GM13977 (cell line): ENCODE data around the gene PBX2.

Source experiments
- DNase-seq: peaks from one replicate; pipeline ENCODE4 v3.0.0; 2012; ENCODE audit warnings: low spot score
- in situ Hi-C: fragments of 300-500 bp; cut with MboI; formaldehyde crosslinking; loops from one replicate; pipeline ENCODE4 v1.12.0; 2022; ENCODE audit warnings: low sequenced_read_pairs, low pct_unique_long_range_greater_than_20kb, mixed read lengths, inconsistent platforms; ENCODE audit not compliant: unreplicated experiment
- TF ChIP-seq, protein P1 (sequence below): IDR thresholded peaks from 2 replicates; pipeline ENCODE4 v1.5.1; 2012; ENCODE audit warnings: mild to moderate bottlenecking, control low read depth; ENCODE audit not compliant: insufficient read depth; ENCODE audit errors: extremely low read depth, missing control alignments

The PBX2 gene

DNA sequence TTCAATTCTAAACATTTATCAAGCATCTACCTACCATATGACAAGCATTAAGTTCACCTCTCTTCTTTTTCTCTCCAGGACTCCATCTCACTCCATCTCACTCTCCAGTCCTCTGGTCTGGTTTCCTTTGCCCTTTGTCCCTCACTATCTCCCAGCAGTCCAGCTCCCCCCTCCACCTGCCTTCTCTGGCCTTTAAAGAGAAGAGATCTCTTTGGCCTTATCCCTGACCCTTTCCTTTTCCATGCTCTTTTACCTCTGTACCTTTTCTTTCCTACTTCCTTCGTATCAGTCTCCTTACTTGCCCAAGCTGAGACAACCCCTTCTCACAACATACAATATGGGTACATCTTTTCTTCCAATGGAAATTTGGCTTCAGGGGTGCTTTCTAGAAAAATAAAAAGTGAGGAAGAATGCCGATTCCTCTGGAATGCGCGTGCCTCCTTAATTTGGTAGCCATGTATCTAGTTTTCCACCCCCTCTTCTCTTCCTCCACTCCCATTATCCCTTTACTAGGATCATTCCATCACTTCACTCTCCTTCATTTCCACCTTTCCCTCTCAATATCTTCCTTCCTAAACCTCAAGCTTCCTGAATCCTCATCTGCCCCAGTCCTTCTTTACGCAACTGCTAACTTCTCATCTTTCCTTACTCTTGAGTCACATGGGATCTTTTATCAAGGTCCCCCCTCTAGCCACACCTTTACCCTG lies 13.4 kb downstream of the PBX2 start:
- DNase-seq: no peak
- TF ChIP-seq, protein P1, sequence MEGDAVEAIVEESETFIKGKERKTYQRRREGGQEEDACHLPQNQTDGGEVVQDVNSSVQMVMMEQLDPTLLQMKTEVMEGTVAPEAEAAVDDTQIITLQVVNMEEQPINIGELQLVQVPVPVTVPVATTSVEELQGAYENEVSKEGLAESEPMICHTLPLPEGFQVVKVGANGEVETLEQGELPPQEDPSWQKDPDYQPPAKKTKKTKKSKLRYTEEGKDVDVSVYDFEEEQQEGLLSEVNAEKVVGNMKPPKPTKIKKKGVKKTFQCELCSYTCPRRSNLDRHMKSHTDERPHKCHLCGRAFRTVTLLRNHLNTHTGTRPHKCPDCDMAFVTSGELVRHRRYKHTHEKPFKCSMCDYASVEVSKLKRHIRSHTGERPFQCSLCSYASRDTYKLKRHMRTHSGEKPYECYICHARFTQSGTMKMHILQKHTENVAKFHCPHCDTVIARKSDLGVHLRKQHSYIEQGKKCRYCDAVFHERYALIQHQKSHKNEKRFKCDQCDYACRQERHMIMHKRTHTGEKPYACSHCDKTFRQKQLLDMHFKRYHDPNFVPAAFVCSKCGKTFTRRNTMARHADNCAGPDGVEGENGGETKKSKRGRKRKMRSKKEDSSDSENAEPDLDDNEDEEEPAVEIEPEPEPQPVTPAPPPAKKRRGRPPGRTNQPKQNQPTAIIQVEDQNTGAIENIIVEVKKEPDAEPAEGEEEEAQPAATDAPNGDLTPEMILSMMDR: no peak
- in situ Hi-C loops: no loop called here

DNA sequence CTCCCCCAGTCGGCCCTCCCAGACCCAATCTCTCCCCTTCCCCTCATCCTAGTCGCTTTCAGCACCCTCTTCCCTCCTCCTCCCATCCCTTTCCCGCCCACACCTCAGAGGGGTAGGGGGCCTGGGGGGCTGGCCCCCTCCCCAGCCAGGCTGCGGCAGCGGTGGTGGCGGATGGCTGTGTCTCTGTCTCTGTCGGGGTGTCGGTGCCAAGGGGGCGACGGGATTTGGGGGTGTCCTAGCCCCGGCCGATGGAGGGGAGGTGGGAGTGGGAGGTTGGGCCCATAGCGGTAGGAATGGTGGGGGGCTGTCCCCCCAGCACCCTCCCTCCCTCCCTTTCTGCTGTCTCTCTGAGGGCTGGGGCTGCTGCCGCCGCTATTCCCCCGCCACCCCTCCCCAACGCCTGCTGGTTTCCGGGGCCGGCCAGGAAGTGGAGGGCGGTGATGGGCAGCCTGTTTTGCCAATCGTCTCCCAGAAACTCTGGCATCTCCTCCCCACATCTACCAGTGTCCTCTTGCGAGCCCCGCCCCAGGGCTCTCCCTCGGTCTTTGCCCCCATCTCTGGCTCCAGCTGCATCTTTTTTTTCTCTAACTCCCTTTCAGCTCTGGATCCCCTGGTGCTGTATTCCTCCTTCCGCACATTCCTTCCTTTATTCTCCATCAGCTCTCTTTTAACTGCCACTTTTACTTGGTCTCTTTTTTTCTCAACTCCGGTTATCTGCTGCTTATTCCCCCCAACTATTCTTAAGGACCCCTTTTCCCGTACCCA lies 14.1 kb downstream of the PBX2 start, which contains the start of gene AGPAT1:
TSS of gene AGPAT1 (minus strand) at position 374 of the 765 bp plus-strand sequence. CDS start 4,588 bp downstream, outside the sequence.
- TF ChIP-seq, protein P1: no peak
- in situ Hi-C loops: no loop called here
- DNase-seq: peak; percentile 98

DNA sequence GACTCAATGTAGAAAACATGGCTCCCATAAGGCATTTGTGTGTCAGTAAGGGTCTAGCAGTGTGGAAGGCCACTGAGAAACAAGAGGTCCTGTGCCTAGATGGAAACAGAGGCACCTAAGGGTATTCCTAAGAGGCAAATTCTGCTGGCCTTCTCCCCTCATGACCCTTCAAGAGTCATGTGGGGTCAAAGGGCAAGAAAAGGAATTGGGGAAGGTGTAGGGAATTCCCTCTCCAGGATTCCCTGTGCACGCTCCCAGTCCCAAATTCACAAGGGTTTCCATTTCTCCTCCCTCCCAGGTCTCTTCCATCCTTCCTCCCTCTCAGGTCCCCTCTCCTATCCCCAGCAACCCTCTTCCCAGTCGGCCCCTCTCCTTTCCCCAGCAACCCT lies 14.7 kb downstream of the PBX2 start:
- TF ChIP-seq, protein P1: no peak
- DNase-seq: no peak
- in situ Hi-C loops: no loop called here

DNA sequence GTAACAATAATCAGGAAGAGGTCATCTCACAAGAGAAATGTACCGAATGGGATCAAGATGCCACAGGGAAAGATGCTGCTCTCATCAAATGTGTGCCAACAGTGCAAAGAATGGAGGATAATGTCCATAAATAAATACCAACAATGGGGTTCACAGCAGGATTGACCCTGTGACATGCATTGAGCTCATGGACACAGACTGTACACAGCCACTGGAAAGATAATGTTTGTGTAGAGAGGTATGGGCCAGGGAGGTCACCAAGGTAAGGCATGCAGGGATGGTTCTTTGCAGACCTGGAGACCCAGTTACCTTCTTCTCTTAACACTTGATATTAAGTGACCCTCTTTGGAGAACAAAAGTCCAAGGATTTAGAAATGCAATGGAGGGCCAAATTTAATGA lies 15.6 kb downstream of the PBX2 start:
- no peak for DNase-seq
- in situ Hi-C loops: no loop called here
- TF ChIP-seq, protein P1: no peak

DNA sequence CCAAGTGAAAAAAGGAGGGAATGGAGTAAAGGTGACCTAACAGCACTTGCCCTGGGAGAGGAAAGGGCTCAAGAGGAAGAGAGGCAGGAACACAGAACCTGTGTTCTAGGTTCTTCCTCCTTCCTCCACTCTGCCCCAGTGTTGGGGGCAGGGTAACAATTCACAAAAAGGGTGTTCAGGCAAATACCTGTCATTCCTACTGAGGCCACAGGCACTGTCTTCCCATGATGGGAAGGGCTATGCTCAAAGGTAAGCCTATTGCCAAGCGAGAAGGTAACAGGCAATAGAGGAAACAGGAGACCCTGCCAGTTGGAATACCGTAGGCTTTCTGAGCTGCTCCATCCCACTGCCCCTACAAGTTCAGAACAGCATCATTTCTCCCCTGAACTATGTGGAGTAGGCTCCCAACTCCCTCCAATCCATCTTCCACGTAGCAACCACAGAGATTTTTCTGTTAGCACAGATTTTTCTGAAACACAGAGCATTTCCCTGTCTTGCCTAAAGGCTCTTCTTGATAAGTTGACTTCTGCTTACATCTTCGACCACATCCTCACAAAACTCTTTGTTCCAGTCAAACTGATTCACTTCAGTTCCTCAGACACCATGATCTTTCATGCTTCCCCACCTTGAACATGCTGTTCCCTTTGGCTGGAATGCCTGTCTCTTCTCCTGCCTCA lies 16.8 kb downstream of the PBX2 start:
- TF ChIP-seq, protein P1: no peak
- in situ Hi-C loops: no loop called here
- DNase-seq: no peak

DNA sequence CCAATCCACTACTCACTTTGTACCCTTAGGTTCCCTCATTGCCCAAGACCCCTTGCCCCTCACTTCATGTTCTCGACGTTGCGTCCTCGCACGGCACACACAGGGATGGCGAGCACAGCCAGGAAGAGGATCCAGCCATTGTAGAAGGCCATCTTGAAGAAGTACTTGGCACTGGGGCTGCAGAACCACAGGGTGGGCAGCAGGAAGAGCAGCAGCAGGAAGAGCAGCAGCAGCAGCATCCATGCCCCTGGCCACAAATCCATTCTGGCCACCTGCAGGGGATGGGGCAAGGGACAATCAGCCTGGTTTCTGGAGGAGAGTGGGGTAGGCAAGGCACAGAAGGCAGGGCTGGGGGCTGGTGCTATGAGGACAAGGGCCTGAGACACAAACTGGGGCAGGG lies 18.8 kb downstream of the PBX2 start:
- no peak for DNase-seq
- TF ChIP-seq, protein P1: no peak
- in situ Hi-C loops: no loop called here
